Stimulated activated CD8-positive, alpha-beta memory T cell treated with anti-CD3 and anti-CD28 coated beads, Interleukin-7, amount 100 ng/mL, for 1 hour (primary cell): ENCODE data around the gene PDE7B.
"Not testable (repeated sequence)": the region's sequence is repeated elsewhere in the genome, so short reads cannot be mapped to it uniquely, and the experiment has no call there.

Source experiments
- DNase-seq, 2 donors: peaks; one replicate each; pipeline ENCODE4 v3.0.0-alpha.2; 2020; ENCODE audit warnings: low read depth in 2 of 2

Gene PDE7B

GRCh38 chr6:135842618-135843392 lies 8.7 kb upstream of the PDE7B start:
- no peak for DNase-seq

GRCh38 chr6:135850882-135851281 lies 619 bp upstream of the PDE7B start:
- no peak for DNase-seq

- no peak for DNase-seq
Measured at GRCh38 chr6:135852746-135853145, 1.2 kb downstream of the PDE7B start.

GRCh38 chr6:135853227-135853626 lies 1.7 kb downstream of the PDE7B start:
- no peak for DNase-seq

GRCh38 chr6:135853986-135854385 lies 2.5 kb downstream of the PDE7B start:
- DNase-seq = no peak

- DNase-seq = no peak
Measured at GRCh38 chr6:135854799-135855198, 3.3 kb downstream of the PDE7B start.

GRCh38 chr6:135858931-135859330 lies 7.4 kb downstream of the PDE7B start:
- no peak for DNase-seq

- DNase-seq = no peak
Measured at GRCh38 chr6:135860361-135860760, 8.9 kb downstream of the PDE7B start.

GRCh38 chr6:135861189-135861588 lies 9.7 kb downstream of the PDE7B start:
- no peak for DNase-seq

GRCh38 chr6:135864929-135865328 lies 13.4 kb downstream of the PDE7B start:
- not testable (repeated sequence) for DNase-seq

GRCh38 chr6:135866445-135867123 lies 15.1 kb downstream of the PDE7B start:
- DNase-seq = no peak

GRCh38 chr6:135867332-135867731 lies 15.8 kb downstream of the PDE7B start:
- no peak for DNase-seq

GRCh38 chr6:135869857-135870256 lies 18.4 kb downstream of the PDE7B start:
- DNase-seq = no peak

GRCh38 chr6:135870722-135871121 lies 19.2 kb downstream of the PDE7B start:
- no peak for DNase-seq

GRCh38 chr6:135871296-135871695 lies 19.8 kb downstream of the PDE7B start:
- DNase-seq = no peak

GRCh38 chr6:135871878-135872277 lies 20.4 kb downstream of the PDE7B start:
- no peak for DNase-seq

GRCh38 chr6:135875446-135875845 lies 23.9 kb downstream of the PDE7B start:
- DNase-seq = no peak

GRCh38 chr6:135876058-135876457 lies 24.6 kb downstream of the PDE7B start:
- no peak for DNase-seq

GRCh38 chr6:135877666-135878065 lies 26.2 kb downstream of the PDE7B start:
- no peak for DNase-seq

- peak; percentile 19 to 35 for DNase-seq
Measured at GRCh38 chr6:135880066-135880972, 28.8 kb downstream of the PDE7B start.

GRCh38 chr6:135883045-135883444 lies 31.5 kb downstream of the PDE7B start:
- no peak for DNase-seq

GRCh38 chr6:135883536-135883935 lies 32.0 kb downstream of the PDE7B start:
- no peak for DNase-seq
